ENCODE measurements around the gene LPO. TPM values are rescaled to one million over a fixed set of nuclear protein-coding genes. Genes with fewer than 3 reads are reported as not detected.

The LPO gene
- total and polyA plus RNA-seq, 7 donors = 0.01 TPM; not detected in 6

GRCh38 chr17:58193641-58194255, 44.6 kb upstream of the LPO start:
- Histone ChIP-seq H3K4me1 (no peaks in the 10 kb centered on the region), H3K9me3 (no peaks in the 10 kb centered on the region), H3K27me3 (ENCODE audit: insufficient read depth in 3 of 3, low read length in 2 of 3) (peaks cover 0 to 41% (median 20%) of the 10 kb centered on the region in 3 donors), H3K36me3 (ENCODE audit: insufficient read depth in 1 of 2, low read depth in 1 of 2) (no peaks in the 10 kb centered on the region), H3K27ac (no peak overlapping the region), H3K4me3 (no peak overlapping the region)
- TF ChIP-seq, protein P1, sequence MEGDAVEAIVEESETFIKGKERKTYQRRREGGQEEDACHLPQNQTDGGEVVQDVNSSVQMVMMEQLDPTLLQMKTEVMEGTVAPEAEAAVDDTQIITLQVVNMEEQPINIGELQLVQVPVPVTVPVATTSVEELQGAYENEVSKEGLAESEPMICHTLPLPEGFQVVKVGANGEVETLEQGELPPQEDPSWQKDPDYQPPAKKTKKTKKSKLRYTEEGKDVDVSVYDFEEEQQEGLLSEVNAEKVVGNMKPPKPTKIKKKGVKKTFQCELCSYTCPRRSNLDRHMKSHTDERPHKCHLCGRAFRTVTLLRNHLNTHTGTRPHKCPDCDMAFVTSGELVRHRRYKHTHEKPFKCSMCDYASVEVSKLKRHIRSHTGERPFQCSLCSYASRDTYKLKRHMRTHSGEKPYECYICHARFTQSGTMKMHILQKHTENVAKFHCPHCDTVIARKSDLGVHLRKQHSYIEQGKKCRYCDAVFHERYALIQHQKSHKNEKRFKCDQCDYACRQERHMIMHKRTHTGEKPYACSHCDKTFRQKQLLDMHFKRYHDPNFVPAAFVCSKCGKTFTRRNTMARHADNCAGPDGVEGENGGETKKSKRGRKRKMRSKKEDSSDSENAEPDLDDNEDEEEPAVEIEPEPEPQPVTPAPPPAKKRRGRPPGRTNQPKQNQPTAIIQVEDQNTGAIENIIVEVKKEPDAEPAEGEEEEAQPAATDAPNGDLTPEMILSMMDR (IDR thresholded peaks at IDR 0.05) = no peak
- ATAC-seq (no peak), DNase-seq (no peak)
- intact Hi-C loops (cut with DNase I) = no loop called here
- WGBS, 3 donors = 65 to 75% (median 72%) methylated on average over 15 to 18 of the region's 18 CpGs

DNA sequence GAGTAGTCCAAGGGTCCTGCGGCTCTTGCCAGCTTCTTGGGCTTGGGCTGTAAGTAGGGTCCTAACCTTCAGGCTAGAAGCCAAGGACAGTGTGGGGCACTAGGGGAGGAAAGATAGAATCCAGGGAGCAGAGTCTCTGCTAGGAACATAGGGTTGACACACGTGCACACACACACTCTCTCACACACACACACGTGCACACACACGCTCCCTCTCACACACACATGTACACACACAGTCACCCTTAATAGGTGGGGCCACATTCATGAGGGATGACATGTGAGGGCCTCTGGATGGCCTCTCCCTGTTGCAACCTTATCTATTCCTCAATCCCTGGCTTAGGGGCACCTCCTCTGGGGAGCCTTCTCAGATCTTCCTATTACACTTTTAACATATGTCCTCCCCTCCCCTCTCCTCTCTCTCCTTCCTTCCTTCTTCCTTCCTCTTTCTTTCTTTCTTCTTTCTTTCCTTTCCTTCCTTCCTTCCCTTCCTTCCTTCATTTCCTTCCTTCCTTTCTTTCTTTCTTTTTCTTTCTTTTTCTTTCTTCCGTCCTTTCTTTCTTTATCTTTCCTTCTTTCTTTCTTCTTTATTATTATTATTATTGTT, 42.8 kb upstream of the LPO start:
- no peaks in the 10 kb centered on the region for H3K9me3 ChIP-seq
- 63 to 83% (median 76%) methylated on average over 5 of the region's 5 CpGs for WGBS, 3 donors
- DNase-seq (no peak), ATAC-seq (no peak)
- no peaks in the 10 kb centered on the region for H3K36me3 ChIP-seq (ENCODE audit: insufficient read depth in 1 of 2, low read depth in 1 of 2)
- no peak overlapping the region for H3K27ac ChIP-seq
- H3K4me3 ChIP-seq = no peak overlapping the region
- peaks cover 0 to 33% (median 20%) of the 10 kb centered on the region in 3 donors for H3K27me3 ChIP-seq (ENCODE audit: insufficient read depth in 3 of 3, low read length in 2 of 3)
- TF ChIP-seq, protein P1 (IDR thresholded peaks at IDR 0.05) = no peak
- intact Hi-C loops (cut with DNase I) = no loop called here
- H3K4me1 ChIP-seq = no peaks in the 10 kb centered on the region

GRCh38 chr17:58196610-58197009, 41.8 kb upstream of the LPO start:
- no peaks in the 10 kb centered on the region for H3K4me1 ChIP-seq
- 73 to 81% (median 79%) methylated on average over 7 of the region's 7 CpGs for WGBS, 3 donors
- H3K36me3 ChIP-seq (ENCODE audit: insufficient read depth in 1 of 2, low read depth in 1 of 2) = no peaks in the 10 kb centered on the region
- H3K4me3 ChIP-seq = no peak overlapping the region
- intact Hi-C loops (cut with DNase I) = no loop called here
- peaks cover 0 to 33% (median 14%) of the 10 kb centered on the region in 3 donors for H3K27me3 ChIP-seq (ENCODE audit: insufficient read depth in 3 of 3, low read length in 2 of 3)
- ATAC-seq = no peak
- no peaks in the 10 kb centered on the region for H3K9me3 ChIP-seq
- DNase-seq = no peak
- TF ChIP-seq, protein P1 (IDR thresholded peaks at IDR 0.05) = no peak
- H3K27ac ChIP-seq = no peak overlapping the region

DNA sequence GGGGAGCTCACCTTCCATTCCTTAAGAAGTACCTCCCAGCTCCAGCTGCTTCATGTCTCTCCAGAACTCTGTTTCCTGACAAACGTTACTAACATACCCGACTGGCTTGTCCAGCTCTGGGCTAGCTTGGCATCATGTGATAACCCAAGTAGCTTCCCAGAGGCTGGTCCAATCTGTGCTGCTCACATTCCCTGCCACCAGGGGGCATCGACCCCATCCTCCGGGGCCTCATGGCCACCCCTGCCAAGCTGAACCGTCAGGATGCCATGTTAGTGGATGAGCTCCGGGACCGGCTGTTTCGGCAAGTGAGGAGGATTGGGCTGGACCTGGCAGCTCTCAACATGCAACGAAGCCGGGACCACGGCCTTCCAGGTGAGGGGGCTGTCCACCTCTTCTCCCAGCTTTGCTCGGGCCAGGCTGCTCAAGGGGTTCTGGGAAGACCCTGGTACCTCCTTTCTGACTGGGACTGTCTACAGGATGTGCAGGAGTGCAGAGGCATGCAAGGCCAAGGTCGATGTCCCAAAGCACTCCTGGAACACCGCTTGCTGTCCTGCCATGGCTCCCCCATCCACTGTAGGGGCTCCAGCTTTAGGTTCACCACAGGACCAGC, 38.3 kb upstream of the LPO start:
- Histone ChIP-seq H3K4me3 (no peak overlapping the region), H3K4me1 (no peaks in the 10 kb centered on the region), H3K27me3 (ENCODE audit: insufficient read depth in 3 of 3, low read length in 2 of 3) (peaks cover 0 to 22% (median 12%) of the 10 kb centered on the region in 3 donors), H3K27ac (no peak overlapping the region), H3K36me3 (ENCODE audit: insufficient read depth in 1 of 2, low read depth in 1 of 2) (peaks cover 0 to 1% of the 10 kb centered on the region in 2 donors), H3K9me3 (no peaks in the 10 kb centered on the region)
- intact Hi-C loops (cut with DNase I) = no loop called here
- DNase-seq (peak in 1 of 2 donors; percentile 64), ATAC-seq (peak in 3 of 4 donors; percentile 43 to 62 (median 43))
- WGBS, 3 donors = 32 to 39% (median 38%) methylated on average over 14 of the region's 14 CpGs
- TF ChIP-seq, protein P1 (IDR thresholded peaks at IDR 0.05) = peak; percentile 40

All from psoas muscle (tissue), 8 donors.